Sigmoid colon (tissue), 7 donors: ENCODE results near the gene DPY19L1. TPM values are rescaled to one million over a fixed set of nuclear protein-coding genes. Genes with fewer than 3 reads are reported as not detected.
"Not testable (repeated sequence)": the region's sequence is repeated elsewhere in the genome, so short reads cannot be mapped to it uniquely, and the experiment has no call there.

ENCODE experiments used
- DNase-seq: peaks from one replicate; pipeline ENCODE4 v3.0.0-alpha.2; 2019
- H3K27ac ChIP-seq, 4 donors: fragments of 200-600 bp; sonication (generic); one replicate each; pipeline ENCODE4 v1.5.1; 2016 to 2019; ENCODE audit warnings: mild to moderate bottlenecking in 1 of 4
- H3K27me3 ChIP-seq, 3 donors: fragments of 200-600 bp; sonication (generic); one replicate each; pipeline ENCODE4 v1.5.1; 2019; ENCODE audit warnings: mild to moderate bottlenecking in 1 of 3
- H3K36me3 ChIP-seq, 4 donors: fragments of 200-600 bp; sonication (generic); one replicate each; pipeline ENCODE4 v1.5.1; 2016 to 2019
- H3K4me1 ChIP-seq, 4 donors: fragments of 200-600 bp; sonication (generic); one replicate each; pipeline ENCODE4 v1.5.1; 2017 to 2019
- H3K4me3 ChIP-seq, 4 donors: fragments of 200-600 bp; sonication (generic); one replicate each; pipeline ENCODE4 v1.5.1; 2017 to 2019; ENCODE audit warnings: mild to moderate bottlenecking in 2 of 4, moderate library complexity in 1 of 4
- H3K9me3 ChIP-seq, 4 donors: fragments of 200-600 bp in 3 of 4; sonication (generic) in 3 of 4; one replicate each; pipeline versions ENCODE4 v1.5.1 to v1.6.1; 2013 to 2019
- CTCF ChIP-seq, 4 experiments: fragments of 450-650 bp in 3 of 4; fragments of 200-600 bp in 1 of 4; IDR thresholded peaks; one replicate each; pipeline ENCODE4 v1.5.1; 2016 to 2019; ENCODE audit warnings: antibody characterized with exemption in 4 of 4, mild to moderate bottlenecking in 3 of 4, moderate library complexity in 2 of 4
- EP300 ChIP-seq, 4 donors: sonication (generic); formaldehyde crosslinking; IDR thresholded peaks; one replicate each; pipeline ENCODE4 v1.6.1; 2017; ENCODE audit warnings: antibody characterized with exemption in 4 of 4
- POLR2A ChIP-seq, 2 donors: fragments of 450-650 bp; IDR thresholded peaks; one replicate each; pipeline ENCODE4 v1.6.1; 2016; ENCODE audit warnings: antibody characterized with exemption in 2 of 2, mild to moderate bottlenecking in 2 of 2, moderate library complexity in 2 of 2
- POLR2AphosphoS5 ChIP-seq, 4 donors: sonication (generic); formaldehyde crosslinking; IDR thresholded peaks; one replicate each; pipeline ENCODE4 v1.6.1; 2017; ENCODE audit warnings: antibody characterized with exemption in 4 of 4
- WGBS, 2 donors: extraction: QIAGEN DNeasy Blood & Tissue Kit; methylation state at CpG; one replicate each; pipeline ENCODE4 v1.1.7; 2013; 5-methylcytosine and 5-hydroxymethylcytosine counted together
- intact Hi-C: fragments of 100-400 bp; cut with DNase I; formaldehyde crosslinking; loops from one replicate; pipeline ENCODE4 v1.15.1; 2023
- polyA plus RNA-seq, 3 donors: library from polyadenylated mRNA; stranded (reverse); fragments of 200-250 nt; gene quantifications; one replicate each; pipeline ENCODE4 v1.2.3, GENCODE V29; 2013
- total RNA-seq, 4 donors: library from RNA; depleted of rRNA; stranded (reverse); fragments of >200 nt; gene quantifications; one replicate each; pipeline ENCODE4 v1.1.0, GENCODE V29; 2016
- donor health status: healthy with polysubstance abuse.
- donor health status: Bipolar disorder and iron deficiency.
- donor health status: healthy.

DPY19L1 gene
- total and polyA plus RNA-seq, 7 donors: 1.8 to 17.1 (median 12.1) TPM

GRCh38 chr7:34966504-34966903, 70.8 kb downstream of the DPY19L1 start:
- H3K4me1 ChIP-seq, H3K4me3 ChIP-seq, H3K9me3 ChIP-seq, intact Hi-C loops, H3K27me3 ChIP-seq, DNase-seq, H3K27ac ChIP-seq, H3K36me3 ChIP-seq: not testable (repeated sequence)
- WGBS, 2 donors: 95% methylated on average over 3 of the region's 3 CpGs

- 80 to 88% methylated on average over 1 of the region's 1 CpG for WGBS, 2 donors
- no peaks in the 10 kb centered on the region for H3K27me3 ChIP-seq
- DNase-seq: no peak
- TF ChIP-seq POLR2AphosphoS5 (IDR thresholded peaks at IDR 0.05): no peak
- TF ChIP-seq EP300 (IDR thresholded peaks at IDR 0.05): no peak
- no peak for TF ChIP-seq POLR2A (IDR thresholded peaks at IDR 0.05)
- no peak for TF ChIP-seq CTCF (IDR thresholded peaks at IDR 0.05)
- H3K27ac ChIP-seq: no peak overlapping the region
- intact Hi-C loops: no loop called here
- H3K4me3 ChIP-seq: no peak overlapping the region
- peaks cover 0 to 5% (median 2%) of the 10 kb centered on the region in 4 donors for H3K36me3 ChIP-seq
- H3K9me3 ChIP-seq: no peaks in the 10 kb centered on the region
- H3K4me1 ChIP-seq: no peaks in the 10 kb centered on the region
These were observed 79.3 kb downstream of the DPY19L1 start for GRCh38 chr7:34958021-34958420.

- no peak for TF ChIP-seq CTCF (IDR thresholded peaks at IDR 0.05)
- no peak for TF ChIP-seq POLR2A (IDR thresholded peaks at IDR 0.05)
- TF ChIP-seq EP300 (IDR thresholded peaks at IDR 0.05): no peak
- TF ChIP-seq POLR2AphosphoS5 (IDR thresholded peaks at IDR 0.05): no peak
- H3K27ac ChIP-seq: no peak overlapping the region
- peaks cover 0 to 9% (median 2%) of the 10 kb centered on the region in 4 donors for H3K36me3 ChIP-seq
- 90 to 92% methylated on average over 3 of the region's 3 CpGs for WGBS, 2 donors
- H3K9me3 ChIP-seq: no peaks in the 10 kb centered on the region
- intact Hi-C loops: no loop called here
- no peaks in the 10 kb centered on the region for H3K27me3 ChIP-seq
- DNase-seq: no peak
- no peak overlapping the region for H3K4me3 ChIP-seq
- no peaks in the 10 kb centered on the region for H3K4me1 ChIP-seq
These were observed 84.5 kb downstream of the DPY19L1 start for GRCh38 chr7:34952822-34953221.

GRCh38 chr7:34949361-34949760, 87.9 kb downstream of the DPY19L1 start:
- Histone ChIP-seq H3K4me3 (no peak overlapping the region), H3K27ac (no peak overlapping the region), H3K4me1 (no peaks in the 10 kb centered on the region), H3K27me3 (no peaks in the 10 kb centered on the region), H3K9me3 (no peaks in the 10 kb centered on the region), H3K36me3 (peaks cover 0 to 15% (median 2%) of the 10 kb centered on the region in 4 donors)
- TF ChIP-seq CTCF (IDR thresholded peaks at IDR 0.05): no peak
- TF ChIP-seq POLR2A (IDR thresholded peaks at IDR 0.05): no peak
- no peak for TF ChIP-seq POLR2AphosphoS5 (IDR thresholded peaks at IDR 0.05)
- no peak for TF ChIP-seq EP300 (IDR thresholded peaks at IDR 0.05)
- intact Hi-C loops: no loop called here
- no peak for DNase-seq

- H3K36me3 ChIP-seq, DNase-seq, H3K27ac ChIP-seq, H3K27me3 ChIP-seq, H3K9me3 ChIP-seq, H3K4me1 ChIP-seq, intact Hi-C loops, H3K4me3 ChIP-seq: not testable (repeated sequence)
- WGBS, 2 donors: 73 to 87% methylated on average over 2 of the region's 2 CpGs
These were observed 89.9 kb downstream of the DPY19L1 start for GRCh38 chr7:34947427-34947826.

GRCh38 chr7:34946486-34946885, 90.8 kb downstream of the DPY19L1 start:
- H3K9me3 ChIP-seq: no peaks in the 10 kb centered on the region
- DNase-seq: no peak
- no peak overlapping the region for H3K27ac ChIP-seq
- H3K4me1 ChIP-seq: no peaks in the 10 kb centered on the region
- TF ChIP-seq POLR2AphosphoS5 (IDR thresholded peaks at IDR 0.05) (no peak), EP300 (IDR thresholded peaks at IDR 0.05) (no peak), CTCF (IDR thresholded peaks at IDR 0.05) (no peak), POLR2A (IDR thresholded peaks at IDR 0.05) (no peak)
- peaks cover 0 to 10% (median 0%) of the 10 kb centered on the region in 4 donors for H3K36me3 ChIP-seq
- no peak overlapping the region for H3K4me3 ChIP-seq
- no peaks in the 10 kb centered on the region for H3K27me3 ChIP-seq
- 91 to 94% methylated on average over 4 of the region's 4 CpGs for WGBS, 2 donors
- intact Hi-C loops: no loop called here

GRCh38 chr7:34945894-34946477, 91.3 kb downstream of the DPY19L1 start:
- H3K4me3 ChIP-seq, H3K27me3 ChIP-seq, intact Hi-C loops, H3K36me3 ChIP-seq, DNase-seq, H3K9me3 ChIP-seq, H3K27ac ChIP-seq, H3K4me1 ChIP-seq: not testable (repeated sequence)
- 43 to 74% methylated on average over 7 of the region's 7 CpGs for WGBS, 2 donors
